Bronchial epithelial cell (primary cell): Measurements from ENCODE around the gene OR2B2. TPM values are rescaled to one million over a fixed set of nuclear protein-coding genes. Genes with fewer than 3 reads are reported as not detected.

Source experiments
- DNase-seq: peaks from one replicate; pipeline ENCODE4 v3.0.0-alpha.2; 2010; ENCODE audit warnings: low read depth
- FAIRE-seq: peaks from 2 replicates; lab custom pipeline; 2011; peaks lifted over from hg19 to GRCh38; lab: Jason Lieb, UNC
- H3K27me3 ChIP-seq: 2 replicates; pipeline ENCODE4 v1.5.1; 2011; ENCODE audit warnings: low read length; ENCODE audit not compliant: control insufficient read depth, insufficient read depth
- H3K36me3 ChIP-seq: 2 replicates; pipeline ENCODE4 v1.5.1; 2011; ENCODE audit warnings: low read length; ENCODE audit not compliant: control insufficient read depth, insufficient read depth
- H3K4me3 ChIP-seq: 2 replicates; pipeline ENCODE4 v1.5.1; 2011; ENCODE audit warnings: mild to moderate bottlenecking, low read depth, low read length, control low read depth
- total RNA-seq: library from RNA; depleted of rRNA; stranded (reverse); fragments of >200 nt; gene quantifications from 2 replicates; pipeline ENCODE4 v1.2.1, GENCODE V29; 2014
- TF ChIP-seq, protein P1 (sequence below): IDR thresholded peaks from 2 replicates; pipeline ENCODE4 v1.5.1; 2011; ENCODE audit warnings: mild to moderate bottlenecking, moderate library complexity, low read length, control low read depth, inconsistent platforms; ENCODE audit not compliant: insufficient read depth, severe bottlenecking

Gene OR2B2
- total RNA-seq, 1 donor from 2014 or later = not detected

GRCh38 chr6:27890445-27891319 lies 21.5 kb downstream of the OR2B2 start:
- no peaks in the 10 kb centered on the region for H3K36me3 ChIP-seq
- DNase-seq (peak; percentile 94), FAIRE-seq (no peak)
- TF ChIP-seq, protein P1, sequence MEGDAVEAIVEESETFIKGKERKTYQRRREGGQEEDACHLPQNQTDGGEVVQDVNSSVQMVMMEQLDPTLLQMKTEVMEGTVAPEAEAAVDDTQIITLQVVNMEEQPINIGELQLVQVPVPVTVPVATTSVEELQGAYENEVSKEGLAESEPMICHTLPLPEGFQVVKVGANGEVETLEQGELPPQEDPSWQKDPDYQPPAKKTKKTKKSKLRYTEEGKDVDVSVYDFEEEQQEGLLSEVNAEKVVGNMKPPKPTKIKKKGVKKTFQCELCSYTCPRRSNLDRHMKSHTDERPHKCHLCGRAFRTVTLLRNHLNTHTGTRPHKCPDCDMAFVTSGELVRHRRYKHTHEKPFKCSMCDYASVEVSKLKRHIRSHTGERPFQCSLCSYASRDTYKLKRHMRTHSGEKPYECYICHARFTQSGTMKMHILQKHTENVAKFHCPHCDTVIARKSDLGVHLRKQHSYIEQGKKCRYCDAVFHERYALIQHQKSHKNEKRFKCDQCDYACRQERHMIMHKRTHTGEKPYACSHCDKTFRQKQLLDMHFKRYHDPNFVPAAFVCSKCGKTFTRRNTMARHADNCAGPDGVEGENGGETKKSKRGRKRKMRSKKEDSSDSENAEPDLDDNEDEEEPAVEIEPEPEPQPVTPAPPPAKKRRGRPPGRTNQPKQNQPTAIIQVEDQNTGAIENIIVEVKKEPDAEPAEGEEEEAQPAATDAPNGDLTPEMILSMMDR = no peak
- peak overlapping the region; percentile 48 for H3K4me3 ChIP-seq
- no peaks in the 10 kb centered on the region for H3K27me3 ChIP-seq

DNA sequence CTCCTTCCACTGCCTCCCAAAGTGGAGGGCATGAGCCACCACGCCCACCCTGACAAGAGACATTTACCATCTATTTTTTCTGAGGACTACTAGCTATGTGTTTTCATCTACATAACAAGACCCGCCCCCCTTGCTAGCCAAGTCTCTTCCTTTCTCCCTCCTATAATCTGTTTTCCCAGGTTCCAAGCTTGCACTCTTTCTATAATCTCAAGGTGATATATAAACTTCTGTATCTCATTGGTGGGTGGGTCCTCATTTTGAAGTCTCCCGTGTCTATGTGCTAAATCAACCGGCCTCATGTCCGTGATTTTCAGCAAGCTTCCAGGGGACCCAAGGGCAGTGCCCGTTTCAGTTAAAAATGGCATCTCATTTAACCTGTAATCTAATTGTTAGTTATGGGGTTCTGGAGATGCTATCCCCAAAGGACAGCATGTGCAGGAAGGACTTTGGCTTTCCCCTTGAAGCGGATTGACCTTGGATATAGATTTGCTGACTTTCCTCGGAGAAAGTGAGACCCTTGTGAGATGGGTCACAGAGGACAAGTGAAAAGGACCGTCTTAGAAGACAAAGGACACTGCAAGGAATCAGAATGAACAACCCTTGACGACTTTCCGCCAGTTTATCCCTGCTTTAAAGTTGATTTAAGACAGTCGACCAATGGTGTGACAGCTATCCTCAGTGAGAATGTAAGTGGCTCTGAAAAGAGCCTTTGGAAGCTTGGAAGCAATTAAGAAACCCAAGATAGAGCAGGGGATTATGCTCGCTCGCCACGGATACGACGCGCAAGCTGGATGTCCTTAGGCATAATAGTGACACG lies 22.4 kb downstream of the OR2B2 start:
- peak overlapping the region; percentile 48 for H3K4me3 ChIP-seq
- FAIRE-seq (no peak), DNase-seq (no peak)
- H3K27me3 ChIP-seq = no peaks in the 10 kb centered on the region
- H3K36me3 ChIP-seq = no peaks in the 10 kb centered on the region
- TF ChIP-seq, protein P1 = no peak

DNA sequence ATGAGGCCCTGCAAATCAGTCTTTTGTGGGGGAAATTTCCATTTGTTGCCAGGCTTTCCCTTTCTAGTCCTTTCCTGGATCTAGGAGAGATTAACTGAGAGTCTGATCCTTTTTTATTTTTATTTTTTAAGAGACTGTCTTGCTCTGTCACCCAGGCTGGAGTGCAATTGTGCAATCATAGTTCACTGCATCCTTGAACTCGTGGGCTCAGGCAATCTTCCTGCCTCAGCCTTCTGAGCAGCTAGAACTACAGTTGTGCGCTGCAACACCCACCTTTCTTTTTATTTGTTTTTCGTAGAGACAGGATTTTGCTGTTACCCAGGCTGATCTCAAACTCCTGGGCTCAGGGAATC lies 22.9 kb downstream of the OR2B2 start:
- FAIRE-seq (no peak), DNase-seq (no peak)
- no peak overlapping the region for H3K4me3 ChIP-seq
- no peaks in the 10 kb centered on the region for H3K27me3 ChIP-seq
- TF ChIP-seq, protein P1 = no peak
- H3K36me3 ChIP-seq = no peaks in the 10 kb centered on the region

- no peak for FAIRE-seq
- Histone ChIP-seq H3K36me3 (no peaks in the 10 kb centered on the region), H3K27me3 (no peaks in the 10 kb centered on the region), H3K4me3 (no peak overlapping the region)
- TF ChIP-seq, protein P1 = no peak
- DNase-seq = no peak
Measured at GRCh38 chr6:27888566-27888965, 23.6 kb downstream of the OR2B2 start.

GRCh38 chr6:27886073-27886472 lies 26.1 kb downstream of the OR2B2 start:
- FAIRE-seq = no peak
- Histone ChIP-seq H3K4me3 (no peak overlapping the region), H3K36me3 (no peaks in the 10 kb centered on the region), H3K27me3 (no peaks in the 10 kb centered on the region)
- no peak for DNase-seq
- TF ChIP-seq, protein P1 = no peak
